ENCODE data around the gene SLC25A45.
A peak's percentile ranks its signal among the peaks of the same experiment; 100 is the strongest.

DNA sequence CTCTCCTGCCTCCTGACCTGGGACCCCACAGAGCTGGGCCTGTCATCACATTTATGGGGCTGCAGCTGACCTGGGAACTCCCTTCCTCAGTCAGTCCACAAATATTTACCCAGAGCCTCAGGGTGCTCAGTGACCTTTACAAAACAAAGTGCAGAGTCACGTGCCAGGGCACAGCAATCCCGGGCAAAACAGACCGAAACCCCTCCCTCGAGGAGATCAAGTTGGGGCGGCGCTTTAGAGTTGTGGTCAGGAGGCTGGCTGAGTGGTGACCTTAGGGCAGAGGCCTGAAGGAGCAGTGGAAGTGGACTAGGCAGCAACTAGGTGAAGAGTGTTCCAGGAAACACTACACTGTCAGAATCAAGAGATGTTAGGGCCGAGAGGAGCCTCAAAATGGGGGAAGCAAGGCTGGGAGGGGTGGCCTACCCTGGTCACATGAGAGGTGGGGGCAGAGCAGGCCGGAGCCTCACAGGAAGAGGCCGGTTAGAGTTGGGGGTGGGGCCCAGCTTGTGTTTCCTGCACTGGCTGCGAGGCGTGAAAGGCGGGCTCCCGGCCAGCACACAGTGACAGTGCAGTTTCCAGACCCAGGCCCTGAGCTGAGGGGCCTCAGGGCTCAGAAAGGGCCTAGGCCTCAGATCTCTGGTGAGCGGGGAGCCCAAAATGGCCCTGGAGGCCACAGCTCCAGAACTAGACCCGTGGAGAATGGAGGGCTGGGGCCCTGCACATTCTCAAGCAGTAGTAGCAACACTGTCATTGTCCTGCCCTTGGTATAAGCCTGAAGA lies 36.4 kb upstream of the SLC25A45 start:
- peak; percentile 95 for TF ChIP-seq POLR2AphosphoS5 (IDR thresholded peaks at IDR 0.05; ENCODE audit: low read depth, low read length)
- peak; percentile 86 for TF ChIP-seq POLR2A (IDR thresholded peaks at IDR 0.05; ENCODE audit: low read depth, low read length)
- peak; percentile 96 for TF ChIP-seq TAF1 (IDR thresholded peaks at IDR 0.05; ENCODE audit: low read depth, low read length)
- TF ChIP-seq SPI1 (IDR thresholded peaks at IDR 0.05; ENCODE audit: low read depth, low read length) = no peak; the same call in 1 of the 2 replicates
- TF ChIP-seq PAX5 (IDR thresholded peaks at IDR 0.05; ENCODE audit: insufficient read depth, low read length, severe bottlenecking) = peak; percentile 44
- TF ChIP-seq POU2F2 (IDR thresholded peaks at IDR 0.05; ENCODE audit: low read depth, low read length) = peak; percentile 68; the same call in 1 of the 2 replicates
